ENCODE measurements around the gene FARS2. TPM values are rescaled to one million over a fixed set of nuclear protein-coding genes. Genes with fewer than 3 reads are reported as not detected.

The FARS2 gene
- polyA plus RNA-seq, 2 of the 4 experiments (the other 2 are of a cell fraction): 12.9 to 17.5 TPM

- TF ChIP-seq JUN (IDR thresholded peaks at IDR 0.05) (no peak), ZFP36 (IDR thresholded peaks at IDR 0.05; ENCODE audit: borderline replicate concordance, partially characterized antibody) (no peak), BCL3 (IDR thresholded peaks at IDR 0.05) (no peak), ZSCAN20 (CRISPR knock-in tag; IDR thresholded peaks at IDR 0.05) (no peak)
These were observed 263.9 kb downstream of the FARS2 start (continued) for GRCh38 chr6:5525209-5525608.

DNA sequence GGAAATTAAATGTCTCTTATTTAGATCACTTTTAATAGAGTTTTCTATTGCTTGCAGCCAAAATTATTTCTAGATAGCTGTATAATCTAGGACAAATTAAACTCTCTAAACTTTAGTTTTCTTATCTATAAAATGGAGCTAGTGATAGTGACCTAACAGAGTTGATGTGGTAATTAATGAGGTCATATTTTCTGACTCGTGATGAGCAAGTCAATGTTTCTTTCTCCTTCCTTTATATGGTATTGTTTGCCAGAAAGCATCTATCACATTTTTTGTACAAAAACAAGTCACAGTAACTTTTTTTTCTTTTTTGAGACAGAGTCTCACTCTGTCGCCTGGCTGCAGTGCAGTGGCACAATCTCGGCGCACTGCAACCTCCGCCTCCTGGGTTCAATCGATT, 267.7 kb downstream of the FARS2 start:
- no peak overlapping the region for H3K27ac ChIP-seq
- no peaks in the 10 kb centered on the region for H3K4me1 ChIP-seq
- POLR2A ChIA-PET: no interaction called here
- no peaks in the 10 kb centered on the region for H3K9me3 ChIP-seq
- FAIRE-seq: no peak
- no peak overlapping the region for H3K4me2 ChIP-seq
- 92% methylated on average over 6 of the region's 6 CpGs for WGBS (ENCODE audit: missing lambda C conversion rate)
- no peak for ATAC-seq
- TF ChIP-seq ZNF302 (CRISPR knock-in tag; IDR thresholded peaks at IDR 0.05) (no peak), ZSCAN20 (CRISPR knock-in tag; IDR thresholded peaks at IDR 0.05) (no peak), RARB (CRISPR knock-in tag; IDR thresholded peaks at IDR 0.05) (no peak), CTCF (IDR thresholded peaks at IDR 0.05) (no peak), PHF8 (IDR thresholded peaks at IDR 0.05; ENCODE audit: borderline replicate concordance, low read depth) (no peak), MAZ (IDR thresholded peaks at IDR 0.05; ENCODE audit: borderline replicate concordance, low read depth, low read length) (no peak), POLR2AphosphoS2 (conservative IDR thresholded peaks at IDR 0.05; ENCODE audit: low read length) (no peak), ATOH8 (CRISPR knock-in tag; IDR thresholded peaks at IDR 0.05; ENCODE audit: low read depth) (no peak), CBX8 (IDR thresholded peaks at IDR 0.05) (no peak), HOXA7 (CRISPR knock-in tag; IDR thresholded peaks at IDR 0.05) (no peak), SREBF2 (IDR thresholded peaks at IDR 0.05) (no peak), JUNB (IDR thresholded peaks at IDR 0.05) (no peak), HOXB5 (CRISPR knock-in tag; IDR thresholded peaks at IDR 0.05) (no peak), RNF2 (IDR thresholded peaks at IDR 0.05; ENCODE audit: borderline replicate concordance, low read depth) (no peak), GATA3 (IDR thresholded peaks at IDR 0.05; ENCODE audit: borderline replicate concordance) (no peak)
- TF ChIP-seq, protein P1, sequence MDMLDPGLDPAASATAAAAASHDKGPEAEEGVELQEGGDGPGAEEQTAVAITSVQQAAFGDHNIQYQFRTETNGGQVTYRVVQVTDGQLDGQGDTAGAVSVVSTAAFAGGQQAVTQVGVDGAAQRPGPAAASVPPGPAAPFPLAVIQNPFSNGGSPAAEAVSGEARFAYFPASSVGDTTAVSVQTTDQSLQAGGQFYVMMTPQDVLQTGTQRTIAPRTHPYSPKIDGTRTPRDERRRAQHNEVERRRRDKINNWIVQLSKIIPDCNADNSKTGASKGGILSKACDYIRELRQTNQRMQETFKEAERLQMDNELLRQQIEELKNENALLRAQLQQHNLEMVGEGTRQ (IDR thresholded peaks at IDR 0.05): no peak
- TF ChIP-seq, protein P2, sequence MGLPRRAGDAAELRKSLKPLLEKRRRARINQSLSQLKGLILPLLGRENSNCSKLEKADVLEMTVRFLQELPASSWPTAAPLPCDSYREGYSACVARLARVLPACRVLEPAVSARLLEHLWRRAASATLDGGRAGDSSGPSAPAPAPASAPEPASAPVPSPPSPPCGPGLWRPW (IDR thresholded peaks at IDR 0.05): no peak
- TF ChIP-seq, protein P3, sequence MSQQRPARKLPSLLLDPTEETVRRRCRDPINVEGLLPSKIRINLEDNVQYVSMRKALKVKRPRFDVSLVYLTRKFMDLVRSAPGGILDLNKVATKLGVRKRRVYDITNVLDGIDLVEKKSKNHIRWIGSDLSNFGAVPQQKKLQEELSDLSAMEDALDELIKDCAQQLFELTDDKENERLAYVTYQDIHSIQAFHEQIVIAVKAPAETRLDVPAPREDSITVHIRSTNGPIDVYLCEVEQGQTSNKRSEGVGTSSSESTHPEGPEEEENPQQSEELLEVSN (IDR thresholded peaks at IDR 0.05; ENCODE audit: borderline replicate concordance, low read depth): no peak
- TF ChIP-seq, protein P4, sequence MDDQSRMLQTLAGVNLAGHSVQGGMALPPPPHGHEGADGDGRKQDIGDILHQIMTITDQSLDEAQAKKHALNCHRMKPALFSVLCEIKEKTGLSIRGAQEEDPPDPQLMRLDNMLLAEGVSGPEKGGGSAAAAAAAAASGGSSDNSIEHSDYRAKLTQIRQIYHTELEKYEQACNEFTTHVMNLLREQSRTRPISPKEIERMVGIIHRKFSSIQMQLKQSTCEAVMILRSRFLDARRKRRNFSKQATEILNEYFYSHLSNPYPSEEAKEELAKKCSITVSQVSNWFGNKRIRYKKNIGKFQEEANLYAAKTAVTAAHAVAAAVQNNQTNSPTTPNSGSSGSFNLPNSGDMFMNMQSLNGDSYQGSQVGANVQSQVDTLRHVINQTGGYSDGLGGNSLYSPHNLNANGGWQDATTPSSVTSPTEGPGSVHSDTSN (IDR thresholded peaks at IDR 0.05): no peak
- DNase-seq (ENCODE audit: low read depth in 1 of 2, low spot score in 1 of 2): no peak
- CTCF ChIA-PET: no interaction called here
- no peak overlapping the region for H3K4me3 ChIP-seq

Measured in A549 (cell line).